Liver (tissue), 9 donors: Measurements from ENCODE around the gene TRAPPC3. TPM values are rescaled to one million over a fixed set of nuclear protein-coding genes. Genes with fewer than 3 reads are reported as not detected.

ENCODE experiments used
- DNase-seq: peaks from one replicate; pipeline ENCODE4 v3.0.0-alpha.2; 2017; ENCODE audit warnings: low spot score
- H3K27ac ChIP-seq, 2 donors: one replicate each; pipeline ENCODE4 v1.7.0; 2013; ENCODE audit warnings: inconsistent platforms in 2 of 2, low read length in 2 of 2, control low read depth in 1 of 2, low read depth in 1 of 2, mild to moderate bottlenecking in 1 of 2
- H3K27me3 ChIP-seq, 4 donors: one replicate each; pipeline versions ENCODE4 v1.6.1 to v1.7.0; 2013; ENCODE audit warnings: low read length in 3 of 4, inconsistent platforms in 1 of 4, mild to moderate bottlenecking in 1 of 4, moderate library complexity in 1 of 4; ENCODE audit not compliant: control insufficient read depth in 4 of 4, insufficient read depth in 4 of 4
- H3K36me3 ChIP-seq, 4 donors: one replicate each; pipeline versions ENCODE4 v1.6.1 to v1.7.0; 2013; ENCODE audit warnings: low read length in 3 of 4, mild to moderate bottlenecking in 3 of 4, low read depth in 1 of 4, moderate library complexity in 1 of 4; ENCODE audit not compliant: control insufficient read depth in 4 of 4, insufficient read depth in 3 of 4
- H3K4me1 ChIP-seq, 4 donors: one replicate each; pipeline versions ENCODE4 v1.6.1 to v1.7.0; 2013; ENCODE audit warnings: low read length in 3 of 4, mild to moderate bottlenecking in 3 of 4, moderate library complexity in 1 of 4; ENCODE audit not compliant: control insufficient read depth in 4 of 4, insufficient read depth in 4 of 4
- H3K4me3 ChIP-seq, 3 donors: one replicate each; pipeline versions ENCODE4 v1.6.1 to v1.7.0; 2013; ENCODE audit warnings: low read length in 3 of 3, control low read depth in 1 of 3, low read depth in 1 of 3, mild to moderate bottlenecking in 1 of 3
- H3K9ac ChIP-seq, 2 donors: one replicate each; pipeline ENCODE4 v1.7.0; 2013; ENCODE audit warnings: low read length in 2 of 2, mild to moderate bottlenecking in 2 of 2, moderate library complexity in 2 of 2, control low read depth in 1 of 2, low read depth in 1 of 2
- H3K9me3 ChIP-seq, 4 donors: one replicate each; pipeline versions ENCODE4 v1.6.1 to v1.7.0; 2013; ENCODE audit warnings: low read length in 3 of 4; ENCODE audit not compliant: control insufficient read depth in 4 of 4
- ATF3 ChIP-seq: IDR thresholded peaks from 2 replicates; pipeline ENCODE4 v1.6.1; 2016; ENCODE audit warnings: antibody characterized with exemption
- CTCF ChIP-seq: fragments of 150-350 bp; IDR thresholded peaks from 2 replicates; pipeline ENCODE4 v1.5.1; 2017; ENCODE audit warnings: improper control_type of control experiment, low read depth, low read length; ENCODE audit not compliant: missing input control
- EGR1 ChIP-seq, 2 donors: IDR thresholded peaks; 2 replicates each; pipeline ENCODE4 v1.6.1; 2016 to 2018; ENCODE audit warnings: antibody characterized with exemption in 2 of 2, low read depth in 2 of 2
- FOXA1 ChIP-seq: IDR thresholded peaks from 2 replicates; pipeline ENCODE4 v1.6.1; 2016; ENCODE audit warnings: antibody characterized with exemption
- FOXA2 ChIP-seq: IDR thresholded peaks from 2 replicates; pipeline ENCODE4 v1.6.1; 2016; ENCODE audit warnings: antibody characterized with exemption
- GABPA ChIP-seq, 2 donors: IDR thresholded peaks in 1 of 2; conservative IDR thresholded peaks in 1 of 2; 2 replicates each; pipeline ENCODE4 v1.6.1; 2016; ENCODE audit warnings: antibody characterized with exemption in 2 of 2, mild to moderate bottlenecking in 1 of 2, moderate library complexity in 1 of 2
- HNF4A ChIP-seq, 2 donors: conservative IDR thresholded peaks; 2 replicates each; pipeline ENCODE4 v1.6.1; 2016; ENCODE audit warnings: antibody characterized with exemption in 2 of 2, mild to moderate bottlenecking in 2 of 2
- HNF4G ChIP-seq: IDR thresholded peaks from 2 replicates; pipeline ENCODE4 v1.6.1; 2016; ENCODE audit warnings: antibody characterized with exemption
- JUND ChIP-seq, 2 donors: IDR thresholded peaks; 2 replicates each; pipeline ENCODE4 v1.6.1; 2016; ENCODE audit warnings: antibody characterized with exemption in 2 of 2
- MAX ChIP-seq: IDR thresholded peaks from 2 replicates; pipeline ENCODE4 v1.6.1; 2016; ENCODE audit warnings: antibody characterized with exemption
- NR2F2 ChIP-seq: IDR thresholded peaks from 2 replicates; pipeline ENCODE4 v1.6.1; 2016; ENCODE audit warnings: antibody characterized with exemption
- RAD21 ChIP-seq, 2 donors: IDR thresholded peaks; 2 replicates each; pipeline ENCODE4 v1.6.1; 2016; ENCODE audit warnings: antibody characterized with exemption in 2 of 2, mild to moderate bottlenecking in 2 of 2
- REST ChIP-seq: IDR thresholded peaks from 2 replicates; pipeline ENCODE4 v1.6.1; 2016; ENCODE audit warnings: antibody characterized with exemption, mild to moderate bottlenecking
- RXRA ChIP-seq, 2 donors: IDR thresholded peaks; 2 replicates each; pipeline ENCODE4 v1.6.1; 2017 to 2018; ENCODE audit warnings: antibody characterized with exemption in 2 of 2, mild to moderate bottlenecking in 1 of 2
- SP1 ChIP-seq: IDR thresholded peaks from 2 replicates; pipeline ENCODE4 v1.6.1; 2018; ENCODE audit warnings: antibody characterized with exemption, mild to moderate bottlenecking
- TAF1 ChIP-seq: conservative IDR thresholded peaks from 2 replicates; pipeline ENCODE4 v1.6.1; 2016; ENCODE audit warnings: antibody characterized with exemption, mild to moderate bottlenecking
- ZBTB33 ChIP-seq: IDR thresholded peaks from 2 replicates; pipeline ENCODE4 v1.6.1; 2016; ENCODE audit warnings: antibody characterized with exemption
- WGBS: extraction: QIAGEN DNeasy Blood & Tissue Kit; methylation state at CpG from one replicate; pipeline ENCODE4 v1.1.7; 2013; 5-methylcytosine and 5-hydroxymethylcytosine counted together
- polyA plus RNA-seq, 2 donors: library from polyadenylated mRNA; stranded (reverse) in 1 of 2; unstranded in 1 of 2; fragments of 200-250 nt in 1 of 2; fragments of >200 nt in 1 of 2; fragmentation: Nextera tagmentation in 1 of 2; extraction: Ambion mirVana in 1 of 2; gene quantifications; one replicate each; pipeline versions ENCODE4 v1.2.1 to v1.2.3, GENCODE V29; 2013 to 2015
- total RNA-seq, 2 donors: library from RNA; depleted of rRNA; stranded (reverse); fragments of >200 nt; gene quantifications; one replicate each; pipeline ENCODE4 v1.2.3, GENCODE V29; 2014
- donor health status: healthy.
- donor health status: healthy.
- donor health status: healthy.
- donor health status: healthy.
- donor health status: healthy.

The TRAPPC3 gene
- total and polyA plus RNA-seq, 4 donors = 24.2 to 56.1 (median 30.4) TPM

- DNase-seq = no peak
- 81% methylated on average over 5 of the region's 5 CpGs for WGBS
- no peaks in the 10 kb centered on the region for H3K36me3 ChIP-seq
- H3K9ac ChIP-seq = no peak overlapping the region
- H3K9me3 ChIP-seq = no peaks in the 10 kb centered on the region
- no peaks in the 10 kb centered on the region for H3K4me1 ChIP-seq
- H3K27me3 ChIP-seq = no peaks in the 10 kb centered on the region
- H3K4me3 ChIP-seq = no peak overlapping the region
- no peak for TF ChIP-seq MAX
- H3K27ac ChIP-seq = no peak overlapping the region
Measured at GRCh38 chr1:36115931-36116330, 33.4 kb downstream of the TRAPPC3 start.

DNA sequence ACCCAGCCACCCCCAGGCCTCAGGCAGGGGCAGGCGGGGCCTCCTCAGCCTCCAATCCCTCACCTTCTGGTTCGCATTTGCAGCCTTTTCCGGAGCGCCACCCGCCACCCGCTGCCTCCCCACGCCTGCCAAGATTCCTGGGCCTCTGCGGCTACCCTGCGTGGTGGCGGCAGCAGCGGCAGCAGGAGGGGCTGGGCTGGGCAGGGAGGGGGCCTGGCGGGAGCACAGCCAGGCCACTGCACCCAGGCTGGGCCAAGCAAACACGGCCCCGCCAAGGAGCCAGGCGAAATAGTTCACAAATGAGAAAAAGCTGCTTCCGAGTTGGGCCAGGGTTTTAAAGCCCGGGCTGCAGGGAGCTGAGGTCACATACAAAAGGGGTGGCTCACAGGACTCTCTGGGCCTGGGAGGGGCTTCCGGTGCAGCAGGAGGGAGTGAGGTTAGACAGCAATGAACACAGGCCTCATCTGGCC lies 34.1 kb downstream of the TRAPPC3 start:
- TF ChIP-seq HNF4G (no peak), GABPA (IDR thresholded peaks at IDR 0.05 in 1 of 2, conservative IDR thresholded peaks at IDR 0.05 in 1 of 2) (no peak), ZBTB33 (no peak), MAX (no peak), EGR1 (IDR thresholded peaks at IDR 0.05; ENCODE audit: low read depth in 2 of 2) (no peak), TAF1 (no peak), RAD21 (IDR thresholded peaks at IDR 0.05) (no peak), HNF4A (conservative IDR thresholded peaks at IDR 0.05) (no peak), REST (no peak), RXRA (IDR thresholded peaks at IDR 0.05) (no peak), FOXA1 (no peak), JUND (IDR thresholded peaks at IDR 0.05) (no peak), CTCF (no peak), ATF3 (no peak), FOXA2 (no peak), NR2F2 (no peak), SP1 (no peak)
- WGBS = 83% methylated on average over 18 of the region's 18 CpGs
- no peaks in the 10 kb centered on the region for H3K27me3 ChIP-seq
- H3K4me3 ChIP-seq = no peak overlapping the region
- no peaks in the 10 kb centered on the region for H3K4me1 ChIP-seq
- H3K9ac ChIP-seq = no peak overlapping the region
- H3K36me3 ChIP-seq = no peaks in the 10 kb centered on the region
- no peaks in the 10 kb centered on the region for H3K9me3 ChIP-seq
- no peak overlapping the region for H3K27ac ChIP-seq
- DNase-seq = no peak
